HL-60/S4 (cell line): ENCODE results near the gene MLLT3.

Source experiments
- in situ Hi-C: fragments of 300-500 bp; cut with MboI; formaldehyde crosslinking; loops from 2 replicates; pipeline ENCODE4 v1.14.3; 2022; ENCODE audit warnings: low sequenced_read_pairs

MLLT3 gene

DNA sequence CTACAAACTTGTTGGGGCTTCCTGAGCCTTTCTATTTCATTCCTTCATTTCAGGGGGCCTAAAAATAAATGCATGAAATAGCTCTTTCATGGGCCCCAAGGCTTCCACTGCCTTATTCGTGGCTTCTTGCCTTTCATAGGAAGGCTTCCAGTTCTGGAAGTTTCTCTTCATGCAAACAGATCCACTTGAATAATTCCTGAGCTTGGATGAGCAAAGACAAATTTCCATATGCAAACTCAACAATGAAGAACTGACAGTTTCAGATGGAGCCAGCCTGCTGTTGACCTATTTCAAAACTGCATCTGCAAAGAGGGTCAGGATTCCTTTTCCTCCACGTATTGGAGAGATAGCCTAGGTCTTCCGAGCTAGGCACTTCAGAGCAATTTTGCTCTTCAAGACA, 142.1 kb downstream of the MLLT3 start:
- in situ Hi-C loops: no loop called here

DNA sequence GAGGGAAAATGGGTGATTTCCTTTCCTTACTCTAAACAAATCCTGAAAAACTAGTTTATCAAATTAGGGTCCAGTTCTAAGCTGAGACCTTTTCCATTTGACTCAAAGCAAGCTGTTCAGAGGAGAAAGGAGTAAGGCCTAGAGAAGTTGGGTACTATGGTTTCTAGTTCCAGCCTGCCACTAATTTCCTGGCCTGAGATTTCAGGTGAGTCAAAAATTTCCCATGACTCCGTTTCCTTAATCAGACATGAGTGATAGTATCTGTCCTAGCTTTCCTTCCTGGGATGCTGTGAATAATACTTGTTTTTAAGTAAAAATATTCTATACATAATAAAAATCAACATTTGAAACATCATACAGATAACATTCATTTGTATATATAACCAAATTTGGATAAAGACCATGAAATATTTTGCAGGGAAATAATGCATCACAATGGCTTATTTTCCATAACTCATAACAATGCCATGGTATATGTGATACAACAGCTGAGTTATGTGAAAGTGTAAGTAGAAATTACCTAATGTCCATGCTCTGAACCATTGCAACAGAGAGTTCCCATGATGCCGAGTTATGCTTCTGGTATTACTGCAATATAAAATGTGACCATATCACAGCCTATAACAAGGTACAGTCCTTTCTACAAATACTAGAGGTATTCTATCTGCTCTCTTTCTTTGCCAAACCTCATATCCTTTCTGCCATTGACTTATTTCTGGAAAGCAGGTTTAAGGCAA, 142.7 kb downstream of the MLLT3 start:
- in situ Hi-C loops: no loop called here

DNA sequence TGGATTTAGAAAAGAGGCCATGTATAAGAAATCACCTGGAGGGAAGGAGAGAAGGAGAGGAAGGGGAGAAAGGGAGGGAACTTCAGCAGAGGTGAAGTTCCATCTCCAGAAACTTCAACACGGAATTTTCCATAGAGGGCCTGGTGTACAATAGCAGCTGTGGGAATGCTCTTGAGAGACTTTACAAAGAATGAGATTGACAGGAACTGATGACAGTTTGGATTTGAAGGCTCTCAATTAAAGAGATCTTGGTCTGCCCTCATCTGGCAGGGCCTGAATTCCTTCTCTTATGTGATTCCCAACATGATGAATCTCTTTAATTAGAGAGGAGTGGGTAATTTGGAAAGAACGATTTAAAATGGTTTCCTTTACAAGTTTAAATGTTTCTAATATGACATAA, 143.5 kb downstream of the MLLT3 start:
- in situ Hi-C loops: no loop called here

DNA sequence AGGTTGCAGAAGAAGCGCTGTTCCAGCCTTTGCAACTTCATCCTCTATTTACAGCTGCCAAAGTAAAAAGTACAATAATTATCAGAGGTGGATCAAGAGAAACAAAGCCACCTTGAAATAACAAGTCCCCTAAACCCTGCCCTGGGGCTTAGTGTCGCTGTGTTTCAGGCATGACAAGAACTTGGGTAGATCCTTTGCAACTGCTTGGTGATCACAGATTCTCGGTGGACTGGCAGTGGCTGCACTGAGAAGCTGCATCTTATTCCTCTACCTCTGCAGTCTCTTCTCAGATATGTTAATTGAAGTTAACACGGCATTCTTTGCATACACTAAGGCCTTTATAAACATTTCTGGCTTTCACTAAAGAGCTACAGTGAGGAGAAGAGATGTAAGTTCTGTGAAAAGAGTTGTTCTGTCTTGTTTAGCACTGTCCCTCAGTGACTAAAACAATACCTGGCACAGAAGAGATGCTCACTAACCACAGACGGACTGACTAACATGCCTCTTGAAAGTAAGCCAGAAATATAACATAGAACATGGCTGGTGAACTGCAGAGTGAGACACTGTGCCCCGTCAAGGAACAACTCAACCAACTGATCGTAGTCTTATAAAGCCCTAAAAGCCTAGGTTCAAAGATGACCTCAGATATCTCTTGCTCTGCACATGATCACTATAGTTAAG, 144.2 kb downstream of the MLLT3 start:
- in situ Hi-C loops: no loop called here

DNA sequence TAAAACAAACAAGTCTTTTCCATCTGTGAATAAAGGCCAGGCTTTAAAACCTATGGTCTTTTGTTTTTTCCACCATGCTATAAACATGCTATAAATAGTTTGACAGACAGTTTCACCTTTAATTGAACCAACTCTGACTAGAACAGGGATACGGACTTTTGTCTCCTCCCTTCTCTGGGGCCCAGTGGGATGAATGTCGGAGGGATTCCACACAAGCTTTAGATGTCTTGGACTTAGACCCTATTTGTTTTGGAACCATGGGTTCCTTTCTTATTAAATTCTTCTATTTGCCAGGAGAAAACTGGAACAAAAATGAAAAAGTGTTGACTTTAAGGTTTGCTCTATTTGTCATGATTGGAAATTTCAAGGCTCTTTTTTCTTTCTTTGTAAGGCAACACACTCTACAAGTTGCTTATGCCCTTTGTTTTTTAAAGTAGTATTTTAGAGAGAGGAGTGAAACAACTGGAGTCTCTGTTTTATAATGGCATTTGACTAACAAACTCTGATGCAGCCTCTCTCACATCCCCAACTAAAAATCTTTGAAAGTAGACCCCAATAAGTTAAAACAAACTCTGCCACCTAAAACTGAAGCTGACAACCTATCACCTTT, 145.3 kb downstream of the MLLT3 start:
- in situ Hi-C loops: no loop called here

DNA sequence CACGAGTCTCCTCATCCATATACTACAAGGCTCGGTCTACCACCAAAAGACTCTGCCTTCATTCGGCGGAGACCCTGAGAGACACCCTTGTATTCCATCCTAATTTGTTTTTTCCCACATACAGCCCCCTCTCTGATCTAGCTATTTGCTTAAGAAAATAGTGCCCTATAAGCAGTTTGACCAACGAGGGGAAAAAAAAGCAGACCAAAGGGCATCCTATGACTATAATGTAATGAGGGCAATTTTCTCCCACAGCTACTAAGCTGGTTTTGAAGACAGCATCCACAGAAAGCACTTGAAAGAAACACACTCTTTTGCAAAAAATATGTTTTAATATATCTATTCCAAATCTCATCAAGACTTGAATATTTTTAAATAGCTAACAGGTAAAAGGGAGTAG, 147.8 kb downstream of the MLLT3 start:
- in situ Hi-C loops: no loop called here

DNA sequence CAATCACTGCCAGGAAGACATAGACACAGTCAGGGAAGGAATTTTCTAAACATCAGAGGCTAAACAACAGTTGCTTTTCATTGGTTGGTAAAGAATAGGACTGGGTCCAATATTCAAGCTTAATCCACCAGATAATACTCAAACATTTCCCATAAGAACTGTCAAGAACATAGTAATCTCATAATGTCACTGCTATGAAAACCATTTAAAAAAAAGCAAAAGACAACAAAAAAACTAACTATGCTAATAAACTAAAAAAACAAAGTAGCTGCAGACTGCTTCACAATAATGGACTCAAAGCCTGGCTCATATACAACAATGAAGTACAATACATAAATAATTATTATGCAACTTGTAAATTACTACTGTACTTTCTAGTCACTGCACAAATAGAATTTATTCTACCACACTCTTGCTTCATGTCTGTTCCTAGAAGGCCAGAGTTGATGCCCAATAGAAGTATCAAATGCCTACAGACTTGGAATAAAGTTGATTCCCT, 148.7 kb downstream of the MLLT3 start:
- in situ Hi-C loops: no loop called here

DNA sequence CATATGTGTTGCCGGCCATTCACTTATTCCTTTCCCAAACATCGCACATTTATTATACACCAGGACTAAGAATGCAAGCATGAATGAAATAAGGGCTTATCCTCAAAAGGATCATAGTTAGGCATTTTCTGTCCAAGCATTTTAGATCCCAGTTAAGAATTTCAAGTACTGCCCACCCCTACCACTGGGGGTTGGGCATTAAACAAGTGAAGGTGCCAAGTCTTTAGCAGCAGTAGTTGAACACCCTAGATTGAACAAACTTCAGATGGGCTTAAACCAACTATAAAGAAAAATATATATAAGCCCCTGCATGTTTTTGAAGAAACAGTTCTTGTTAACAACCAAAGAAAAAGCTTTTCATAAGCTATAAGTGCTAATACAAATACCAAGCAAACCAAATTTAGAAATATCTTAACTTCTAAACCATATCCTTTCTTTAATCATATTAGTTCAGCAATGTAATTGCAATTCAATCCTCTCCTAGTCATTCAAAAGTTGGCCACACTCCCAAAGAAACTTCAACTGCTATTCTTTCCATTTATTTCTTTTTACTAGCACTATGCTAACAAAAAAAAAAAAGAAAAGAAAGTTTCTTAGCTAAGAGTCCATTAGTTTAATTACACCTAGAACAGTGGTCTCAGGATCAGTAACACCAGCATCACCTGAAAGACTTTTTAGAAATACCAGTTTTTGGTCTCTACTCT, 149.8 kb downstream of the MLLT3 start:
- in situ Hi-C loops: no loop called here

DNA sequence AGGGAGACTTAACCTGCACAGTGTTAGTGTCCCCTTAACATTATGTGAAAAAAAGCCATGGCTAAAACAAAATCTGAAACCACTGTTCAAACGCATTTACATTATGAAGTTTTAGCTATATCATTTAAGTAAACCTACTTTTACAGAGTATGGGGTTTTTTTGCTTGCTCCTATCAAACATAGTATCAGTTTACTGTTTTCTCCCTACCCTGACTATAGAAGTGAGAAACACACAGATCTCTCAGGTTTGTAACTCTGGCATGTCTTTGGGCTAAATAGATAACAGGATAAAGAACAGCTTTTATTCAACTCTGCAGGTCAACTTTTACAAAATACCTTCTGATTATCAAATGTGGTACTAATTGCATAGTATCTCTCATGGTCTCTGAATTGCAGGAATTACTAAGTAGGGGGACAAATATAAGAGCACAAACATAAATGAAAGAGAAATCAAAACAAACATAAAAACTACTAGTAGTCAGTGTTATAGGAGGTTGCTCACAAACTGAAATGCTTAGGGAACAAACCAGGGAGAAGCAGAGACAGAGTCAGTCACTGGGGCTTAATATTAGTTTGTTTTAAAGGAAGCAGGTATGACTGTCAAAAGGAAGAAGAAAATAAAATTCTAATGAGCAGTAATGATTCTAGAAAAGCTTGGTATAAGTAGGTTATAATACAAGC, 155.8 kb downstream of the MLLT3 start:
- in situ Hi-C loops: no loop called here

DNA sequence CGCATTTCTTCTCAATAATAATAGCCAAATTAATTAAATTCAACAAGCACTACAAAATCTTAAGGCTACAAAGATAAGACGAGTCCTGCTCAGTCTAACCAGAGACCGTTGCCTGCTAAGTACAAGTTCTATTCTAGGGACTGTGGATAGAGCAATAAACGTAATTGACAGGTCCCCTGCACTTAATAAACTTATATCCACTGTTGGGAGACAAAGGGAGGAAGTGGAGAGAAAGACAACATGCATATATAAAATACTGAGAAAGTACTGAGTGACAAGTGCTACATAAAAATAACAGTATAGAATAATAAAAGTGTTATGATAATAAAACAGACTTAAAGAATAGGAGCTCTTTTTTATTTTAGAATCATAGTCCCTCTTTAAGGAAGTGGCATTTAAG, 158.1 kb downstream of the MLLT3 start:
- in situ Hi-C loops: no loop called here

DNA sequence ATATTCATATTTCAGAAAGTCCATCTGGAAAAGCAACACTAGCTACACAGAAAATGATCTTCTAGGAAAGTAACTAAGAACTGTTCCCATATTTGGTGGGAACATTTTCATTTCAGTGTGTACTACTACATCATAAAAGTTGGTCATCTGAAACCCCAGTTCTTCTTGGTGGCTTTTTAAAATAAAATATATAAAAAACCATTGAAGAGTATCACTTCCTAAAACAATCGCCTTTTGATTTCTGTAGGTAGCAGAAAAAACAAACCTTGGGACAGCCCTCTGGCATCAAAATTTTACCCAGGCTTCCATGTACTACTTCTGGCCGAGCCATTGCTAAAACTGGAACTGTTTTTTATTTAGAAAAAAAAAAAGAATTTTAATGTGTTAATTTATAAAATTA, 158.5 kb downstream of the MLLT3 start:
- in situ Hi-C loops: no loop called here

DNA sequence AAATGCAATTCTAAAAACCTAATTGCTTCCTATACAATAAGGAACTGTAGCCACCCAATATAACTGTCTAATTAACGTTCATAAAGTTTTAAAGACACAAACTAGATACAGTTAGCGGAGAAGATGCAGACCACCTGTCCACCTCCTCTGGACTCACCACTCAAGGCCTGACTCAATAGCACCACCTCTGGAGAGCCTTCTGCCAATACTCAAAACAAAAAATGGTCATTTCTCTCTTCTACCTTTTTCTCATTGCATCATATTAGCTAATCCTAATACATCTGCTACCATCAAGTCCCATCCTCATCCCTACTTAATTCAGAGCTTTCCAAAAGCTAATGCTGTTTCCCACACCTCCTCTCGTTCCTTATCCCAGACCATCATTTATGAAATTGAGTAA, 159.9 kb downstream of the MLLT3 start:
- in situ Hi-C loops: no loop called here

DNA sequence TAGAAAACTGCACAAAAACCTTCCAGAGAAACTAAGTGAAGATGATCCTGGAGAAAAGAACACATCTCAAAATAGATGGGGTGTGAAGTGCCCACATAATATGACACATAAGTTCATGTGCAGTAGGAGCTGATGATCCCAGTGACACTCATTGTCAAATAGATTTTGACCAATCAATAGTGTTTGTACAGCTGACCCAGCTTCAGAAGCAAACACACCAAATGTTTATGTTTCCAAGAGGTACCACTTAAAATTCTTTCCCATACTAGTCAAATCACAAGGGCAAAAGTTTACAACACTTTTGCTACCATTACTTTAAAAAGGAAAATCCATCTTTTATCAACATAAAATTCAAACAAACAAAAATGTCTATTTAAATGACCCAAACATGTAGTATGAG, 175.0 kb downstream of the MLLT3 start:
- in situ Hi-C loops: no loop called here

DNA sequence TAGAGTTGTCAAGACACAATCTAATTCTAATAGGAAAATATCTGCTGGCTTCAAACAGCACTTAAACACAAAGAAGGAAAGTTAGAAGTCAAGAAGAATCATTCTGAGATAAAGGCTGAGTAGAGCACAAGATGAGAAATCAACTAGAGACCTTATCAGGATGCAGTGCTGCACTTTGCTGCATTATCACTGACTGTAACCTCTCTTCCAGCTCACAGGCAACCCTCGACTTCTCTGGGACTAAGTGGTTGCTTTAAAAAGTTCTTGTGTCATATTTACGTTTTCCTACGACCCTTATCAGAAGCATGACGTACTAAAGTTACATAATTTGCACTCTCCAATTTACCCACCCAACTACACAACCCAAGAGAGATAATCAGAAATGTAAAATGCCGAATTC, 176.1 kb downstream of the MLLT3 start:
- in situ Hi-C loops: no loop called here

DNA sequence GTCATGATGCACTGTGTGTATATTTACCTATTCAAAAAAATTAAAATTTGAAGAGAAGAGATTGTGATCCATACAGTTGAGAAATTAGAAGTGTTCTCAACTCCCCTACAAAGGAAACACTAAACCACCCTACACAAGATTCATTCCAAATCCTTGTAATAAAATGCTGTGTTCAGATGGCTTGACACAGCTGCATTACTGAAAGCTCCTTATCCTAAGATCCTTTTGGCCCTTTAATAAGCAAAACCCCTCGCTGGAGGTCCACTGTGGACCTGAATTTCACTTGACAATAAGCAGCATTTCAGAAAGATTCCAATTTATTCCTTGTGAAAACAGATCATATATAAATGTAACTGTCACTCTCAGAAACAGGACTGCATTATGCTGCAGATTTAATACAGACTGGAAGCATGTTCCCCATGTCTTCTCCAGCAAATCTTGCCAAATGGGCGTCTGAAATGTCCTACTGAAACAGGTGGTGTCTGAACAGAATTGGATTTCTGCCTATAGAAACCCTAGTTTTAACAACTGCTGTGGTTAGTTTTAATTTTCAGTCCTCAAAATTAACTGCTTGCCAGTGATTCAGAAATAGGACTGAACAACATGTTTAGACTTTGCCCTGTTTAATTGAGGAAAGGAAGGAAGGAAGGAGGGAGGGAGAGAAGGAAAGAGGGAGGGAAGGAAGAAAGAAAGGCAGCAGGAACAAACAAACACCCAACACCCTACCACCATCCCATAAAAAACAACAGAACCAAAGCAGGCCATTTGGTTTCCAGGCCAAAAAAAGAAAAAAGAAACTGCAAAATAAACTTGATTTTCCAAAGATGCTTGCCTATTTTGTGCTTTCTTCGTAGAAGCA, 179.6 kb downstream of the MLLT3 start:
- in situ Hi-C loops: no loop called here

DNA sequence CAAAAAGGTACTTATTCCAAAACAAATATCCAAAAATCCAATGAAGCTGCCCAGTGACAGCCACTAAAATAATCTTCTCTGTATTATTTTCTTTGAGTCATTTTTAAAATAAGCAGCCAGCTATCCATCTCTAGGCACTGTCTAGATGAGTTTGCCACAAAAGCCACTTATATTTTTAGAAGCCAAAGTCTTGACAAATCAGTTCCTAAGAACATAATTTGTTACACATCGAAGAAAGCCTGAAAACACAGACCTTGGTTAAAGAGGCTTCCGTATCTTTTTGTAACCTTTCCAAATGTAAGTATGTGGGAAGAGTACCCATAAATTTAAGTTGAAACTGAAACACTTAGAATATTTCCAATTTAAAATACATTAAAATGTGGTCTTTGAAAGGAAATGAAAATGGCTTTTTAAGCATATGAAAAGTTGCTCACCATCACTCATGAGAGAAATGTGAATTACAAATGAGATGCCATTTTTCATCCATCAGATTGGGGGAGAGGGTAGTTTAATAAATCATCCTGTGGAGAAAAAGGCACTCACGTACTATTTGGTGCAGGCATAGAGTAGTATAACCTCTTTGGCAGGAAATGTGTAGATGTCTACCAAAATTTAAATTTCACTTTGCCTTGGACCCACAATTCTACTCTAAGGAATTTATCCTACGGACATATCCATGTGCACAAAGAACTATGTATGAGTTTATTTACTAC, 180.4 kb downstream of the MLLT3 start:
- in situ Hi-C loops: no loop called here

DNA sequence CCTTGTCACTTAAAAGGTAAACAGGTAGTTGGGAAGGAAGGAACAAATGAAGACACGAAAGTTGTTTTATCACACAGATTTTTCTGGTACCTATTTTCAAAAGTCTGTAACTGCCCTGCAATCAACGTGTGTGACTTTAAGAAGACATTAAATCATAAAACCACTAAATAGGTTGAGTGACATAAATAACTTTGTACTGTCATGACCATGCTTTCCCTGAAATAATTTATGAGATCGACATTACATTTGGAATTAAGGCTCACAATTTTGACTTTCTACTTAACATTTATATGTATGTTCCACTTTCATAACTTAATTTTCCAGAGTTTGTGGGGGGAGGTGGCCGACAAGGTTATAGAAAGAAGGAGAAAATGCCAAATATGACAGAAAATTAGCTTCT, 181.1 kb downstream of the MLLT3 start:
- in situ Hi-C loops: no loop called here

DNA sequence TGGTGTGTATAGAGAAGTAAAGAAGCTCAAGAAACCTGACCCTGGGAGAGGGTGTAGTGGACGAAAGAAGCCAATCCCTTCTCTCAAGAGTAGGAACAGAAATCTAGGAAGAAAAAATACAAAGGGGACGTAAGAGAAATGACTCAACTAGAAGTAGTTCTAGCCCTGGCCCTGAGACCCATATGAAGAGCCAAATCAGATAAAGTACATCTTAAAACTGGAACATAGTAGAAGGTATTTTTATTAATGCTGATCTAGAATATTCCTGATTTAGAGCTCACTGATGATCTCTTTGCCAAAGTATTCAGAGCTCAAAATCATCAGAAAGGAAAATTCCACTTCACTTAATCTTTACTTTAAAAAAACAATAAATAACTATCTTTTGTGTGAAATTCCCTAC, 184.8 kb downstream of the MLLT3 start:
- in situ Hi-C loops: no loop called here

DNA sequence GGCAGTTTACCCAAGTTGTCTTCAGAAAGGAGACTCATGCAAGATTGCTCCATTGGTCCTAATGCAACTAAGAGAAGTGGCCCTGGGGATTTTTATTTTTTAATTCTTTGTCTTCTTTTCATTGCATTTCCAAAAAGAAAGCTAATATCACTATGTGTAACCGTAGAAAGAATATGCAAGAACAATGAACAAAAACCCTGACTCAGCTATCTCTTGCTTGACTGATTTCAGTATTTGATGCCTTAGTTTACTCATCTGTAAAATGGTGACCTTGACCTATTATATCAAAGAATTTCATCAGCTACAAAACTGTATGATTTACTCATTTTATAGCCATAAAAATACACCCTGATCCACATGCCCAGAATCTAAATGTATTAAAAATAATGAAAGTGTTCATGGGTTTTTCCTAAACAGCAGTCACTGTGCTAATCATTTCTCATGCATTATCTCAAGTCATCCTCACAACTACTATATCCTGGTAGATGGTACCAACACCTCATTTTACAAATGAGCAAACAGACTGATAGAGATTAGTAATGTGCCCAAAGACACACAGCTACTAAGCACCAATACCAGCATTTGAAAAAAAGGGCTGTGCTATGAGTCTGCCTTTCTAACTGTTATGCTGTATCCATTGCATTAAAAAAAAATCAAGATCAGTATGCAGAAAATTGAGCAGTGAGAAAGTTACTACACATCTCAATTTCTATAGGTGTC, 185.7 kb downstream of the MLLT3 start:
- in situ Hi-C loops: no loop called here
